ENCODE measurements around the gene SGMS1.
"Not testable (repeated sequence)": the region's sequence is repeated elsewhere in the genome, so short reads cannot be mapped to it uniquely, and the experiment has no call there.

The SGMS1 gene

DNA sequence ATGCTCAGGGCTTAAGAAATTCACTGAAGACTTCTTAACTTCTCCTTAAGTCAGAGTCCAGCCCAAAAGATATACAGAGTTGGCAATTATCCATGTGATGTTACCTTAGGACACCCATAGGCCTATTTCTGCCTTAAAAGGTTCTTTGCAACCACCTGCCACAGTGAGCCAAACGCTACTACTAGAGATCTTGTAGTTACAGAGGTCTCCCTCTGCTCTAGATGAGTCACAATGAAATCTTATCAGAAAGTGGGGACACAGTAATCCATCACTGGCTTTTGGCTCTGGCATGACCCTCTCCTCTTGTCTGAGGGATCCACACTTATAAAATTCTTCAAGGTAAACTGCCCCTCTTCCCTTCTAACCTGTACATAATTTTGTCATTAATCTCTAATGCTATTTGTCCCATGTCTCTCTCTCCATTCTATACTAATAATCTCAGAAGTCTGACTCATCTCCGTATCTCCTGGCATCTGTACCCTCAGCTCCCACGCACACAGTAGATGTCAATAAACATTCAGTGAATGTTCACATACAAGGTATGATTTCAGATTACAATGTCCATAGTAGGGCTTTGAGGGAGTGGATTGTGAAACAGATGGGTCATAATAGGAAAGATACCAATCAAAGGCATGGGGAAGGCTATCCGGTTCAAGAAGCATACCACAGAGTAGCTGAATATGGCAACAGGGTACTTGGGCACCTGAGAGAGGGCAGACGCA, 112.1 kb downstream of the SGMS1 start:
- in situ Hi-C loops (cut with MboI; ENCODE audit: low sequenced_read_pairs): no loop called here

DNA sequence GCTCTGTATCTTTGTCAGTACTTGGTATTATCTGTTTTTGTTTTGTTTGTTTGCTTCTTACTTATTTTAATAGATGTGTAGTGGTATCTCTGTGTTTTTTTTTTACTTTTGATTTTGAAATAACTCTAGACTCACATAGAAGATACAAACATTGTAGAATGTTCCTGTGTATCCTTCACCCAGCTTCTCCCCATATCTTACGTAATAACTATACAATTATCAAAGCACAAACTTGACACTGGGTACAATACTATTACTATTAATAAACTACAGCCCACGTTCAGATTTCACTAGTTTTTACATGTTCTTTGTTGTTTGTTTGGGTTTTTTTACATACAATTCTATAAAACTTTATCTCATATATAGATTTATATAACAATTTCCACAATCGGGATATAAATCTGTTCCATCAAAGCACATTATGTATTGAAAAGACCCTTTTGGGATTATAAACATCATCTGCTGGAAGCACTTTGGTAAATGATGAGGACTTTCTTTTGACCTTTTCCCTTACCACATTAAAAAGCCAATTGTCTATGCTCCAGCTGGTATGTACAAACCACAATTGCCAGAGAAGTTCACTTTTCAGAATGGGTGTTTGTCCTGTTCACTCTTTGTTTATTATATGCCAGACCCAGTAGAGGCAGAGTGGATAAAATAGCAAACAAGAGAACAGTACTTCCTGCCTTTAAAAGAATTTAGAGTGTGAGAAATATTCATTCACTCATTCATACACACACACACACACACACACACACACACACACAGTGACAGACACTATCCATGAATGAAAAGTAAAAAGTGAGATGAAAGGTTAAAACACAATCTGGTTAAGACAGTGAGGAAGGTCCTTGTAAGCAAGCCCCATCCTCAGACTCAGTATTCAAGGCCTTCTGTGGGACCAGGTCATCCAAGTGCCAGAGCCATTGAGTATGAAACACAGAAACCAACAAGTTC, 113.0 kb downstream of the SGMS1 start:
- in situ Hi-C loops (cut with MboI; ENCODE audit: low sequenced_read_pairs): no loop called here

DNA sequence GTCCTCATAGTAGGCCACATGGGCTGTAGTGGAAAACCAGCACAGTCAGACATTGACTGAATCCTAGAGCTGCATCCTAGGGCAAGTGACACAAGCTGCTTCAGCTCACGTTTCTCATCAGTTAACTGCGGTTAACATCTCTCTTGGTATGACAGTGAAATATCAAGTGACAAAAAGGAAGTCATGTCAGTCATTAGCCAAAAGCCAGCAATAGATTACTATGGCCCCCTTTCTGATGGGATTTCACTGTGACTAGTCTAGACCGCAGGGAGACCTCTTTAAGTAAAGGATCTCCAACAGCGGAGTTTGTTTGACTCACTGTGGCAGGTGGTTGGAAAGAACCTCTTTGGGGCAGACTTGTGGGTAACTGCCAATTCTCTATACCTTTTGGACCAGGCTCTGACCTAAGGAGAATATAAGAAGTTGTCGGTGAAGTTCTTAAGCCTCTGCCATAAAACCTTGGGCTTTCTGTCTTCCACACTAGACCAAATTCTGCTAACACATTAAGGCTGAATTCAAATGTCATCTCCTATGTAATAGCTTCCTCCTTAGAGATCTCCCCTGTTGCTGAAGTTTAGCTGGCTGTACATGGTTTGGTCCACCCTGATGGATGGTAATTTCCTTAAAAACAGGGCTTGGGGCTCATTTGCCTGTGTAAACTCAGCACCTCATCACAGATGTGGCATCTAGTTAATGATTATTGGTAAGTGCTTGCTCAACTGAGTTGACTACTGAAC, 115.3 kb downstream of the SGMS1 start:
- in situ Hi-C loops (cut with MboI; ENCODE audit: low sequenced_read_pairs): no loop called here

DNA sequence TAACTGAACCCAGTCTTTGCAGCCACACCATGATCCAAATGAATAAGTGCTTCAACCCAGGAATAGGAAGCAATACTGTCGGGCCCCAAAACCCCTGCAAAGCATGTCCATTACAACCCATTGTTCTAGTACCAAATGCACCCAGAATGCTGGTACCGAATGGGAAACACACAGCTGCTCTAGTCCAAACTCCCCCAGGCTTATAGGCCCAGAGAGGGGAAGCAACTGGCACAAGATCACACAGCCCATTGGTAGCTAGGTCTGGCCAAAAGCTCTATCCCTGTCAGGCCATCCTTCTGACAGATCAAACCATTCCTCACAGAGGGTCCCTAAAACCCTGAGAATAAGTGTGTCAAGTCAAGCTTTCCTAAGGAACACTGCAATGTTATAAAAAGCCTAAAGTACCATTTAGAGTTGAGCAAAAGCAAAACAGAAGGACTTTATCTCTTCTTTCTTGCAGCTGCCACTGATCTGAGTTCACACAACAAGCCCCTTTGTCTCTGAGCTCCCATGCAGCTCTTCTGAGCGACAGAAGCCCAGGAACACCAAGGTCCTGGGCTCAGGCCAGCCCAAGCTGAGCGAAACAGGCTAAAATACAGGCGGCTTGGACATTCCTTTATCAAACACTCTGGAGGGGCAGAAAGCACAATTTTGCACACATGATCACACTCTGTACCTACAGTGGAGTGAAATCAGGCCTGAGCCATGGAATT, 116.7 kb downstream of the SGMS1 start:
- in situ Hi-C loops (cut with MboI; ENCODE audit: low sequenced_read_pairs): no loop called here

DNA sequence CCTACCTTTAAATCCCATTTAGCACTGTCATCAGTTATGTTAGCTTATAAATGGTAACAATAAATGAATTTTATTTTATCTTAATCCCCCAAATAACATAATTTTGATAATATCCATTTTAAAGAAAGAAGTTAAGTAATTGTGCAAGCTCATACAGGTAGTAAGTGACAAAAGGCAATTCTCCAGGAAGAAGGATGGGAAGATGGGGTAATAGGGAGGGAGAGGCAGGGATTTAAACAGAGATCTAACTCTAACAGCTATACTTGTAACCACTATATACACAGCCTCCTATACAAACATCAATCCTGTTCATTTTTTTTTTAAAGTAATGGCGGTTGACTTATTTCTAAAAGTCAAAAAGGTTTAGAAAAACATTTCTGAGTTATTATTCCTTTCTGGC, 119.4 kb downstream of the SGMS1 start:
- in situ Hi-C loops (cut with MboI; ENCODE audit: low sequenced_read_pairs): no loop called here

DNA sequence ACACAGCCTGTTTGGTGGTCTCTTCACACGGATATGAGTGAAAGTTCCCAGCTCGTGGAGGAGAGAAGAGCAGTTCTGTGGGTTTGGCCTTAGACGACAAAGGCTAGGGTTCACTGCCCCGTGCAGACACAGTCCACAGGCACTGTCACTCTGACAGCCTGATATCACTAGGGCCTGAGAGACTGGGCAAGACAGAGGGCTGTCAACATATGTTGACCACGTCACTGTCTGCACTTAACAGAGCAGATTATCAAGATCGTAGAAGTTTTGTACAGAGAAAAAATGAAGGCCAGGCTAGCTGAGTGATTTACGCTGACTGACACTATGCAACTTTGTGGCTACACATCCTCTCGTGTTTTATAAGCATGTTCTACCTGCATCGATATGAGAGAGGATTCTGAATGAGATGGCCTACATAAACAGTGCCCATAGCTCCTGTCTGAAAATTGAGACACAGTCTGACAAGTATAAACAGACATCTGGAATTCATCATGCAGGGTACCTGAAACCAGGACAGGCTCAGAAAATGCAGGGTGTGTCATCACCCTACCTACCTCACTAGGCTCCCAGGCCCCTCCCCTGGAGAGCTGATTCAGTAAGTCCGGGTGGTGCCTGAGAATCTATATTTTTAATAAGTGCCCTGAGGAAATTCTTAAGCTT, 120.0 kb downstream of the SGMS1 start:
- in situ Hi-C loops (cut with MboI; ENCODE audit: low sequenced_read_pairs): no loop called here

DNA sequence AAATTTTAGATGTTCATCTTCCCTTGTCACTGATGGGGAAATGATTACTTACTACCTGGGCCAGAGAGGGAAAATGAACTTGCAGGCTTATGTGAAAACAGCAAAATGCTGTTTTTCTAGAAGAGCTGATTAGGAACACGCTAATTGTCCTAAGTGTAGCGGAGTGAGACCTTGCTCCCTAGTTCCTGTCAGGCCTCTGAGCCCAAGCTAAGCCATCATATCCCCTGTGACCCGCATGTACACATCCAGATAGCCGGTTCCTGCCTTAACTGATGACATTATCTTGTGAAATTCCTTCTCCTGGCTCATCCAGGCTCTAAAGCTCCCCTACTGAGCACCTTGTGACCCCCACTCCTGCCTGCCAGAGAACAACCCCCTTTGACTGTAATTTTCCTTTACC, 120.6 kb downstream of the SGMS1 start:
- in situ Hi-C loops (cut with MboI; ENCODE audit: low sequenced_read_pairs): not testable (repeated sequence)

DNA sequence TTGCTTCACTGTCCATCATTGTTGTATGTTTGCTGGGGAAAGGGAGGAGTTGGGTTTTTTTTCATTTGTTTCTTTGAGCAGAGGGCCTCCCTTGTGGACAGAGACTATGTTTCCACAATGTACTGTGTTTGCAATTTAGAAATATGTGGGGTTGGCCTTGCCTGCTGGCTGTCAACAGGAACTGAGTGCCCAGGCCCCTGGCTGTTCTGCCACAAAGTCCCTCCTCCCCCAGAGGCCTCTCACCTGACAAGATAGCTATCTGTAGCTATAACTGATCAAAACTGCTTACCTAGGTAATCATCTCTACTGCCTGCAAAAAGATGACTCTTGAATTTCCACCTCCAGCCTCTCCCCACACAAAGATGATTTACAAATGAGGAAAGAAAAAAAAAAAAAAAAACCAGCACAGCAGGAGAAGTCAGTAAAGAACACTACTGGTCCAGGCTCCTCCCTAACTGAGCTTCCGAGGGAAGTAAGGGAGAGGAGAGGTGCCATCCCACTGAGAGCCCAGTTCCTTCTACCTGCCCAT, 121.8 kb downstream of the SGMS1 start:
- in situ Hi-C loops (cut with MboI; ENCODE audit: low sequenced_read_pairs): no loop called here

DNA sequence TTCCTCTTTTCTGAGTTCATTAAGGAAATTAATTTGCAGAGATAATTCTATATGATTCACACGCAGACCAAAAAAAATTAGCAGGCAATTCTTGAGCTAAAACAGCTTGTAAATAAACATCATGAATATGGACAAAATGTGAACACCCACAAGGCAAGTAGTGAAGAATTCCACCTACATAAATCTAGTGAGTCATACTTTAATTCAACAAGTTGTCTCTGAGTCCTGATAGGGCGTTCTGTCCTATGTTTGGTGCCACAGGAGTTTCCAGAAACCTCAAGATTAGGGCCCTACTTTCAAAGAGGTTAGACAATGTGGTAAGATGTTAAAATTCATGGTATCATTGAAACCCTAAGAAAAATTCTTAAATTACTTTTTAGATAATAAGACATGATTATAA, 122.3 kb downstream of the SGMS1 start:
- in situ Hi-C loops (cut with MboI; ENCODE audit: low sequenced_read_pairs): no loop called here

DNA sequence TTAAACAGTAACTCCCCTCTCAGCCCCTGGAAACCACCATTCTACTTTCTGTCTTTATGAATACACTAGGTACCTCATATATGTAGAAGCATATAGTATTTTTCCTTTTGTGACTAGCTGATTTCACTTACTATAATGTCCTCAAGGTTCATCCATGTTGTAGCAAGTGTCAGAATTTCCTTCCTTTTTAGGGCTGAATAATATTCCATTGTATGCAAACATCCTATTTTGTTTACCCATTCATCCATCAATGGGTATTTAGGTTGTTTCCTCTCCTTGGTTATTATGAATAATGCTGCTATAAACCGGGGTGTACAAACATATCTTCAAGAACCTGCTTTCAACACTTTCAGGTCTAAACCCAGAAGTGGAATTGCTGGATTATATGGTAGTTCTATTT, 125.3 kb downstream of the SGMS1 start:
- in situ Hi-C loops (cut with MboI; ENCODE audit: low sequenced_read_pairs): no loop called here

DNA sequence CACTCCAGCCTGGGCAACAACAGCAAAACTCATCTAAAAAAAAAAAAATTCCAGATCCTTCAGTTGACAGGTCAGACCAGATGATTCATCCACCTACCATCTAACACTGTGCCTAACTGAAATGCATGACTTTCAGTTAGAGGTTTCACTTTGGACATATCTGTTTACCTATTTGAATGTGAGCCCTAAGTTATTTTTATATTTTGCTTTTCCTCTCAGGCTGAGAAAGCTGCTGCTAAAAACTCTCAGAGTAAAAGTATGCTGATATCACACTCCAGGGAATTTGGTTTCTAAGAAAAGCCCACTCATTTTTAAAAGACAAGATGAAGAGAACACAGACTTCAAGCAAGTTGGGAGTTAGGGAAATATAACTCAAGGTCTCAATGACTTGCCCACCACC, 126.0 kb downstream of the SGMS1 start:
- in situ Hi-C loops (cut with MboI; ENCODE audit: low sequenced_read_pairs): no loop called here

DNA sequence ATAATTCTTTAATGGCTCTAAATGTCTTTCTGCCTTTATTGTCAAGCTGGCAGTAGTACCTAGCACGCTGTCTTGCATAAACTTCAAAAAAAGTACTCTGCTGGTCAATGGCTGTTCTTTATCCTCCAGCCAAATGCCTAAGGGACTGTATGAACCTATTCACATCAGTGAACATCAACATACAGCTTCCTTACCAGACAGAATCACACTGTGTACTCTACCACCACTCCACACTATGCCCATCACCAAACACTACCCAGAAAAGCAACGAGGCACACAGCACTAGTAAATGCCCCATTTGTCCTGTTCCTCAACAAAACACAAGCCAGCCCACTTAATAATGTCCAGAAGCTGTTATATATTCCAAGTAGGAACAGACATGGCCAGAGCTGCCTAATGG, 127.5 kb downstream of the SGMS1 start:
- in situ Hi-C loops (cut with MboI; ENCODE audit: low sequenced_read_pairs): no loop called here

DNA sequence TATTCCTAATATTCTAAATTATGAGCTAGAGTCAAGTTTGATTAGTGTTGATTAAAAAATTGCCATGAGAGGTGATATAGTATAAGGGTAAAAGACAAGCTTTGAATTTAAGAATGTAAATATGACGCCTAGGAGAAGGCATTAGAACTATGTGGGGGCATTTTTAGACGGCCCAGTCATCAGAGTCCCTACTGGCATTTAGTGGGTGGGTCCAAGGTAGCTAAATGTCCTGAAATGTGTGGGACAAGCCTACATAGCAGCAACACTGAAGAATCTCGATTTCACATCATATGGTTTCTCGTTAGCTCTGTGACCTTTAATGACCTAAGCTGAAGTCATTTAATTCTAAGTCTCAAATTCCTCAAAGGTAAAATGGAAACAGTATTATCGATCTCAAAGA, 133.5 kb downstream of the SGMS1 start:
- in situ Hi-C loops (cut with MboI; ENCODE audit: low sequenced_read_pairs): no loop called here

DNA sequence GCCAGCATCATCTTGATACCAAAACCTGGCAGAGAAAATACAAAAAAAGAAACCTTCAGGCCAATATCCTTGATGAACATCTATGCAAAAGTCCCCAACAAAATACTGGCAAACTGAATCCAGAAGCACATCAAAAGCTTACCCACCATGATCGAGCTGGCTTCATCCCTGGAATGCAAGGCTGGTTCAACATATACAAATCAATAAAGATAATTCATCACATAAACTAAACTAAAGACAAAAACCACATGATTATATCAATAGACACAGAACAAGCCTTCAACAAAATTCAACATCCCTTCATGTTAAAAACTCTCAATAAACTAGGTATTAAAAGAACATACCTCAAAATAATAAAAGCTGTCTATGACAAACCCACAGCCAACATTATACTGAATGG, 139.2 kb downstream of the SGMS1 start:
- in situ Hi-C loops (cut with MboI; ENCODE audit: low sequenced_read_pairs): not testable (repeated sequence)

DNA sequence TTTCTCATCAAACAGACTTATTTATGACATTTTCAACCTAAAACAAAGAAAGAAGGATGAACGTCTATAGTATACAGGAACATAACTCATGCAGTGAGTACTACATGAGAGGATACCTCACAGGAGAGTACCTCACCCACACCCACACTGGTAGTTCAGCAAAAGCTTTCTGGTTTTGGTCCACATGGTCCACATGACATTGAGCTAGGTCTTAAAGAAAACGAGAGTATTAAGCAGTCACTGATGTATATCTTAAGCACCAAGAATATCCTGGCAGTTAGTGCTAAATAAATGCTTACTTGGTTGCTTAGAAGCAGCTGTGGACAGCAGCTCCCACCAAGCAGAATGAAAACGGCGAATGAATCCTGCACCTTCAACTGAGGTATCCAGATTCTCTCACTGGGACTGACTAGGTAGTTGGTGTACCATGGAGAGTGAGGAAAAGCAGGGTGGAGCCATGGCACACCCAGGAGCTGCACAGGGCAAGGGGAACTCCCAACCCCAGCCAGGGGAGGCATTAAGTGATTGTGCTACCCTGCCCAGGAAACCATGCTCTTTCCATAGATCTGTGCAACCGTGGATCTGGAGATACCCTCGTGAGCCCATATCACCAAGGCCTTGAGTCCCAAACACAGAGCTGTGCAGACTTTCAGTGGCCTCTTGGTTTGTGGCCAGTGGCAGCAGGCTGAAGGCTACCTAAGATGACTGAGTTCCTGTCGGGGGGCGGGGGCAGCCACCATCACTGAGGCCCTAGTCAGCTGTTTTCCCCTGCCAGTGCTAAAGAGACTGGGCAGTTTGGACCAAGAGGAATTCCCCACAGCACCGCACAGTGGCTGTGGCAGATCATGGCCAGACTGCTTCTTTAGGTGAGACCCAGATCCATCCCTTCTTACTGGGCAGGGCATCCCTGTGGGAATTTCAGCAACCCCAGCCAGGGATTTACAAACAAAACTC, 143.4 kb downstream of the SGMS1 start:
- in situ Hi-C loops (cut with MboI; ENCODE audit: low sequenced_read_pairs): no loop called here

DNA sequence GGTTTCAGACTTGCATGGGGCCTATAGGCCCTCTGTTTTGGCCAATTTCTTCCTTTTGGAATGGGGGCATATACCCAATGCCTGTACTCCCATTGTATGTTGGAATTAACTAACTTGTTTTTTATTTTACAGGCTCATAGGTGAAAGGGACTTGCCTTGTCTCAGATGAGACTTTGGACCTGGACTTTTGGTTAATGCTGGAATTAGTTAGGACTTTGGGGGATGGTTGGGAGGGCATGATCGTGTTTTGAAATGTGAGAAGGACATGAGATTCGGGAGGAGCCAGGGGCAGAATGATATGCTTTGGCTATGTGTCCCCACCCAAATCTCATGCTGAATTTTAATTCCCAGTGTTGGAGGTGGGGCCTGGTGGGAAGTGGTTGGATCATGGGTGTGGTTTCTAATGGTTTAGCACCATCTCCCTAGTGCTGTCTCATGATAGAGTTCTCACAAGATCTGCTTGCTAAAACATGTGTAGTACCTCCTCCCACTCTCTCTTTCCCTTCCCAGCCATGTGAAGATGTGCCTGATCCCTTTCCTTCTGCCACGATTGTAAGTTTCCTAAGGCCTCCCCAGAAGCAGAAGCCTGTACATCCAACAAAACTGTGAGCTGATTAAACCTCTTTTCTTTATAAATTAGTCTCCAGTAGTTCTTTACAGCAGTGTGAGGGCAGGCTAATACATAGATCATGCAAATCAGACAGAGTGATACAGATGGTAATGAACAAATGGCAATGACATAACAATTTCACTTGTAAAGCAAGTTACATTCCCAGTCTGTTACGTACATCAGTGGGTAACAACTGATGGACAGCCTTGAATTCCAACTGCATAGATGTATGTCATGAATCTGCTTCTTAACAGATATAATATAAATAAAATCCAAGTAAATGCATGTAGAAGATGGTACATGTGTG, 146.2 kb downstream of the SGMS1 start:
- in situ Hi-C loops (cut with MboI; ENCODE audit: low sequenced_read_pairs): no loop called here

DNA sequence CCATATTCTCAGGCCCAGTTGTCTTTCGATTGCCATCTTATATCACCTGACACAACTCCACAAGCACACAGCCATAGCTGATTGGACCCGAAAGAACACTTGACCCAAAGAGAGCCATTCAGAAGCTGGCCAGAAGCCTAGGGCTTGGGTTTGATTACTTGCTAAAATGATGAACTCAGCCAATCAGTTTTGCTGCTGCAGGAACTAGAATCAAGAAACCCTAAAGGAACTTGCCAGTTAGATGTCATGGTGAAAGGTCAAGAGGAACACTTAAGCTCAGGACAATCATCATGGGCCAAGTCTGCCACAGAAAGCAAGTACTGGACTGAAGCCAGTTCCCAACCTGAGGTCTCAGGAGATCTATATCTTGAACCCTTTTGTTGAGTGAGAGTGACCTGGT, 150.0 kb downstream of the SGMS1 start:
- in situ Hi-C loops (cut with MboI; ENCODE audit: low sequenced_read_pairs): no loop called here

DNA sequence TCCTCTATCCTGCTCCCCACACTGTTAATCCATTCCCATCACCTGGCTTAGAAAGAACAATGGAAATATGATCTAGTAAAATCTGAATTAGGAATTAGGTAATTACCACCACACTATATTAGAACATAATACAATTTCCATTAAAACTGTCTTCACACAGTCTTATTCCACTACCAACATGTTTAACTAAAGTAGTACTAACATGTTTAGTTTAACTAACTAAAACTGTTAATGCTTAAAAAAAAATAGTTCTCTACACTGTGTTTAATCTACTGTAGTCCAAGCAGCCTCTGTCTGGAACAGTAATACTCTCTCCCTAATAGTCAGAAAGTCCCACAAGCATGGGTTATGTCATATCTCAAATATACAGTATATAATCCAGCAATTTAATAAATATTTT, 150.8 kb downstream of the SGMS1 start:
- in situ Hi-C loops (cut with MboI; ENCODE audit: low sequenced_read_pairs): no loop called here
